GM21576 (cell line): ENCODE measurements around the gene MPP3.
"Not testable (repeated sequence)": the region's sequence is repeated elsewhere in the genome, so short reads cannot be mapped to it uniquely, and the experiment has no call there.

Experiments
- ATAC-seq: cut with Tn5 transposase; IDR thresholded peaks from one replicate; pipeline ENCODE4 v1.9.1; 2021; ENCODE audit warnings: mild to moderate bottlenecking, moderate library complexity; ENCODE audit not compliant: unreplicated experiment

MPP3 gene

DNA sequence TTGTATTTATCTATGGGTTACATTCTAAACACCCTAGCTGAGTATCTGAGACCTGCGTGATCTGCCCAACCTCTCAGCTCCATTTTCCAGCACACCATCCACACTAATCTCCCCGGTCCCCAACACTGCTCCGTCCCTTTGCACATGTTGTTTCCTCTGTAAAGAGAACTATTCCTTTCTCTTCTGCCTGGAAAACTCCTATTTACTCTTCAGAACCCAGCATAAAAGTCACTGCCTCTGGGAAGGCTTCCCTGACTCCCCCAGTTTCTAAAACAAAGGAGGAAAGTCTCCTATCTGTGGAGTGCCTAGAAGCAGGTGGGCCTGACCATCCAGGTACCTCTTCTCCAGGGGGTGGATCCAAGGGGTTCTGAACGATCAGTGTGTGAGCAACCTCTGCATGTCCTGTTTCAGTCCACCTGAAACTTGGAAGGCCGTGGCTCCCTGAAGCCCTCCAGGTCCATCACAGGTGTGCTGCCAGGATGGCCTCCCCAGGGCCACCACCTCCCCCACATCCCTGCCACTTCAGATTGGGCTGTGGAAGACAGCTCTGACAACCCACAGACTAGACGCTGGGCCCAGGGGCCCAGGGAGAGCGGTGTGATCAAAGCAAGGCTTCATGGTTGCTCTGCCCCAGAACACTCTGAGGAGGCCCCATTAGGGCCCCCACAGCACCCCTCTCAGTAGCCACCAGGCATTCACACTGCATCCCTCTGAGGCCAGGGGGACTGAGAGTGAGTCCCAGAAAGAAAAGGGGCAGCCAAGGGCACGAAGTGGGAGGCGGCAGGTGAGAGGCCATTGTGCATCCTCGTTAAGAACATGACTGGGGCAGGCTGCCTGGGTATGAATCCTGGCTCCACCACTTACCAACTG is 20.3 kb downstream of the MPP3 start:
- no peak for ATAC-seq

DNA sequence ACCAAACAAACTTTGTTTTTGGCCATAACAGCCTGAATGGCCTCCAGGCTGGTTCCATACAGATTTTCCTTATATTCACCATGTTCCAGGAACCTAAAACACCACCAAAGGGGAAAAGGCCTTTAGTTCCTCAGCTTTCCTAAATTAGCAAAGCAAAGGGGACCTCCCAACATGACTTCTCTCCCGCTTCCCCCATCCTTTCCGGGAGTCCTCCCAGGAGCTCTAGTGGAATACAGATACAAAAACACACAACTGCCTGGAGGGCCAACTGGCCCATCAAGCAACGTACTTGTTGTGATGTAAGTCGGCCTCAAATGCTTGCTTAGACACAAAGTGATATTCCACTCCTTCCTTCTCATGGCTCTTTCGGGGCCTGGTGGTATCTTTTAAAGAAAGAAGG is 22.1 kb downstream of the MPP3 start:
- ATAC-seq, result no peak

DNA sequence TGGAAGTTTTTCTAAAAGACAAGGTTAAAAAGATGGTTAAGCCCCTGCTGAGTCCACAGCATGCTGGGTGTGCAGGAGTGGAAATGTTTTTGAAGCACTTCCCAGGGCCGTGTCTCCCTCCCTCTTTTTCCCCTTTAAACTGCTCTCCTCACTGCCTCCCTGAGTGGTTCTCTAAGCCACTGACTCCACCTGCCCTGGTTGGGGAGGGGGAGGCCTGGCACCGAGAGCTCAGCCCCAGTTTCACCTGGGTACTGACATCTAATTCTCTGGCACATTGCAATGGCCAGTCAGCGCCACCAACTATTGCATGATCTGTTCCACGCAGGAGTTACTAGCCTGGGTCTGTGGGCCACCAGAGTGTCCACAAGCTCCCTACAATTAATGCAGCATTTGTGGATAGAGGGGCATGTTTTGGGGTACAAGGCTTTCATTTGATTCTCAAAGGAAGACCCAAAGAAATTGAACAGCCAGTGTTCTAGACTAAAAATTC is 22.7 kb downstream of the MPP3 start:
- no peak for ATAC-seq

DNA sequence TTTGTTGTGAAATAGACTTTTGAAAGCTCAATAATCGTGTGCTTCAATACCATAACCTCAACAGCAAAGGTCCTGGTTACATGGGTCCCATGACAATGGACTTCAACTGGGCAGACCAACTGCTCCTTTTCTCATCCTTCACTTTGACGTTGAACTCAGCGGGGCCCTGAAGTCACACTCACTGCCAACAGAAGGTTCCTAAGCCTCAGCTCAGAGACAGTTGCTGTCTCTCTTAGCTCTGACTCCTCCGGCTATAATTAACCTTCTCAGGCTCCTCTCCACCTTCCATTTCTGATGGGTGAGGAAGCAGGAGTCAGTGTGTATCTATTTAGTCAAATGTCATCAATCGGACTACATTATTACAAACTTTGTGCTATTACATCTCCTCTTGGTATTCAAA is 23.8 kb downstream of the MPP3 start:
- no peak for ATAC-seq

DNA sequence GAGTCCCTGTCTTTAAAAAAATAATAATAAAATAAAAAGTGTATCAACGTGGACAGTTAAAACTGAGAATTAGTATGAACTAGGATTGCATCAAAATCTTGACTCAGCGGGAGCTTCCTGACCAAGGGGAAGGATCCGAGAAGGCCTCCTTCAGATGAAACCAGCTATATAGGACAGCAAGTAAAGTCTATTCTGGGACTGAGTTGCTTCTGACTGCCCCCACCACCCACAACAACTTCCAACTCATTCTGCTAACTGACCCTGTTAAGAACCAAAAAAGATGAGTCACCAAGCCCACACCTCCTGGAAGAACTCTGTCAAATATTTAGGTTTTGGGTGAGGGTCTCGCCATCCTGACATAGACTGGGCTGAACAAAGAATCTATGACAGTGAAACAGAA is 24.9 kb downstream of the MPP3 start:
- ATAC-seq, result no peak

DNA sequence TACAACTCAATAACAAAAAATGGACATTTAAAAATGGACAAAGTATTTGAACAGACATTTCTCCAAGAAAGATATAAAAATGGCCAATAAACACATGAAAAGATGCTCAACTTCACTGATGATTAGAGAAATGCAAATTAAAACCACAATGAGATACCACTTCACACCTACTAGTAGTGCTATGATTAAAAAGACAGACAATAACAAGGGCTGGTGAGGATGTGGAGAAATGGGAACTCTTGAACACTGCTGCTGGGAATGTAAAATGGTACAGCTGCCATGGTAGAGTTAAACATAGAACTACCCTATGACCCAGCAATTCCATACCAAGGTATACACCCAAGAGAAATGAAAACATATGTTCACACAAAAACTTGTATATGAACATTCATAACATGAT is 27.8 kb downstream of the MPP3 start:
- ATAC-seq, result no peak

DNA sequence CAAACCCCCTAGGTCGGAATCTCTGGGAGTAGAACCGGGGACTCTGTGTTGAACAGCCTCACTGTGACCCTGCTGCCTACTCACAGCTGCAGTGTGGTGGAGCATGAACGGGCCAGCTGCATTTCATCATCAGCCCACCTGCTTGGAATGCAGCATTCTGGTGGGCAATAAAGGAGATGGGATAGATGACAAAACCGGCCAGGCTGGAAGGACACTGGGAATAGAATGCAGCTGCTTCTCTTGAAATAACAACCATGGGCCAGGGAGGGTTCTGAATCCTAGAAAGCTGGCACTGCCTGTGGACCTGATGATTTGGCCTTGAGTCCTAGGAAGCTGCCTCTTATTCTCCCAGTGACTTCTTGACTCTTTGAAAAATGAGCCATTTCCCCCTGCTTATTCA is 29.2 kb downstream of the MPP3 start:
- ATAC-seq, result no peak

DNA sequence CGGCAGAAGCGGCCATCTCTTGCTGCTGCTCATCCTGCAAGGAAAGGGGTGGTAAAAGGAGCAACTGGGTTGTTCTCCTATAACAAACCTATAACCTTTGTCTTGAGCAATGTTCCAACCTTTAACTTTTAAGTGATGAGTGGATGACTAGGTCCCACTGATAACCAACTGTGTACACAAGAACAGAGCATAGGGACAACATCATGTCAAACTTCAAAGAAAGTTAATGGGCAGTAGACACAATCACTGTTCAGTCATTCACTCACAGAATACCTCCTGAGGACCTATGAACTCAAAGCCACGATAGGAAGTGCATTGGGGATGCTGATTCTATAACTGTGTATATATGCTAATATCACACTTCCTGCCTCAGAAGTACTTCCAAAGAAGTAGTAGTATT is 31.1 kb downstream of the MPP3 start:
- ATAC-seq, result no peak

DNA sequence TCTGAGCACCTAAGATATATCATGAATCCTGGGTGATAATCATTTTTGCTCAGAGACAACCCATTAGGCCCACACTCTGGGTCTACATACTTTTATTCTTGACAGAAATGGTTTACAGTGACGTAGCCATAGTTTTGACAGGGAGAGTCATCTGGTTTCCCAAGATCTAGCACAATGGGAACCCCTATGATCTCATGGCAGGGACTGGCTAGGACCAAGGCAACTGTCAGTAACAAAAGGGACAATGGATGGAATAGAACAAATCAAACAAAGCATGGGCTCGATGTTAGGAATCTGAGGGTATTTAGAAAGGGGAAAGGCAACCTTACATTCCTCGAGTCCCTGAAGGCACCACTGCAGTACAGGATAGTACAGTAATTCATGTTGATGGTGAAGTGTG is 32.2 kb downstream of the MPP3 start:
- no peak for ATAC-seq

DNA sequence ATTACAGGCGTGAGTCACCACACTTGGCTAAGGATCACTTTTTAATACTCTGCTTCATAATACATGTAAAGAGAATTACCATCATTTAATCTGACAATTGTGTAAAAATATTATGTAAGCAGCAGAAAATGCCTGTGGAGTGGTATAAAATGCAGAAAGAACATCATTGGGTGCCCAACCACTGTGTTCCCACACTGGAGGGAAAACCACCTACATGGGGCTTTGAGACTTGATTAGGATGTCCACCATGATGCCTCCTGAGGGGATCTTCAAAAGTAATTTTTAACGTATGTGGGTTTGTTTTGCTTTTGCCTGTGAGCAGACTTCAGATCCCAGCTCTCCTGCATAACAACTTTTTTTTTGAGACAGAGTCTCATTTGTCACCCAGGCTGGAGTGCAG is 33.9 kb downstream of the MPP3 start:
- no peak for ATAC-seq

DNA sequence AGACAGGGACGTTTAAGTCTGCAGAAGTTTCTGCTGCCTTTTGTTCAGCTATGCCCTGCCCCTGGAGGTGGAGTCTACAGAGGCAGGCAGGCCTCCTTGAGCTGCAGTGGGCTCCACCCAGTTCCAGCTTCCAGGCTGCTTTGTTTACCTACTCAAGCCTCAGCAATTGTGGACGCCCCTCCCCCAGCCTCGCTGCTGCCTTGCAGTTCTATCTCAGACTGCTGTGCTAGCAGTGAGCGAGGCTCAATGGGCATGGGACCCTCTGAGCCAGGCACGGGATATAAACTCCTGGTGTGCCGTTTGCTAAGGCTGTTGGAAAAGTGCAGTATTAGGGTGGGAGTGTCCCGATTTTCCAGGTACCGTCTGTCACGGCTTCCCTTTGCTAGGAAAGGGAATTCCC is 34.9 kb downstream of the MPP3 start:
- not testable (repeated sequence) for ATAC-seq

DNA sequence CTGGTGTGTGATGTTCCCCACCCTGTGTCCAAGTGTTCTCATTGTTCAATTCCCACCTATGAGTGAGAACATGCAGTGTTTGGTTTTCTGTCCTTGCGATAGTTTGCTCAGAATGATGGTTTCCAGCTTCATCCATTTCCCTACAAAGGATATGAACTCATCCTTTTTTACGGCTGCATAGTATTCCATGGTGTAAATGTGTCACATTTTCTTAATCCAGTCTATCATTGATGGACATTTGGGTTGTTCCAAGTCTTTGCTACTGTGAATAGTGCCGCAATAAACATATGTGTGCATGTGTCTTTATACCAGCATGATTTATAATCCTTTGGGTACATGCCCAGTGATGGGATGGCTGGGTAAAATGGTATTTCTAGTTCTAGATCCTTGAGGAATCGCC is 40.3 kb downstream of the MPP3 start:
- not testable (repeated sequence) for ATAC-seq

DNA sequence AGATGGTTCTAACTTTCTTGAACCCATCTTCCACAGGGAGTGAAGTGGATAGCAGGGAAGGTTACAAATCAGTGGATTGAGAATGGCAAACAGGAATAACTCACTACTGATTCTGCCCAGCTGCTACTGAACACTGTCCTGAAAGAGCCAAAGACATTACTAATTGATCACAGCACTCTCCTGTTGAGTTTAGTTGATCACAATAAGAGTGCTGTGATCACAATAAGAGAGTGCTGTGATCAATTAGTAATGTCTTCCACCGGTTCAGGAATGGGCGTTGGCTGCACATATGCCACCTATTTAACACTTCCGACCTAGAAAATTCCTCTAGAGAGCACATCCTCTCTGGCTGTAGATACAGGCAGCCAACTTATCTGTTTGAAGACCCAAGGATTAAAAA is 41.4 kb downstream of the MPP3 start:
- no peak for ATAC-seq

DNA sequence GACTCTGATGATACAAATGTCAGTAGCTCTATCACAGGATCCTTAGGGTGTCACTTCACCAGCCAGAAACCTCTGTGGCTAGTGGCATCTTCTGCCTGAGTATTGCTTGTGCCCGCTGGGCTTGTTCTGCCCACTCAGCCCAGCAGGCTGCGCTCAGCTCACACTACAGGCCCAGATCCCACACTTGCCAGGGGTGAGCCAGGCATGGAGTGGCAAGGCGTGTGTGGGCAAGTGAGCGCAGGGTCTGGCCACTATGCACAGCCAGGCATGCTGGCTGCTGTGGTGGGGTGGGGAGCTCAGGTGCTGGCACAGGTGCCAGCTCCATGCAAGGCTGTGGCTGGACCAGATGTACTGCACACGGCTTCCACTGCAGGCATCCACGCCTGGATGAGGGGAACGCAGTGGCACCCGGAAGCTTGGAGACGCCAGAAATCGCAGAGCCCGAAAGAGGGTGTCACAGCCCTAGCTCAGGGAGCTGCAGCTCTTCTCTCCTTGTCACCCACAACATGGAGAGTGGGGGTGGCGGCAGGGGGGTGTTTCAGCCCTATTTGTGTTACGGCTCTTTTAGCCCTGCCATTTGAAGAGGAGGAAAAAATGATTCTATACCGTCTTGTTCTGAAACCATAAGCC is 42.5 kb downstream of the MPP3 start:
- ATAC-seq, result no peak

DNA sequence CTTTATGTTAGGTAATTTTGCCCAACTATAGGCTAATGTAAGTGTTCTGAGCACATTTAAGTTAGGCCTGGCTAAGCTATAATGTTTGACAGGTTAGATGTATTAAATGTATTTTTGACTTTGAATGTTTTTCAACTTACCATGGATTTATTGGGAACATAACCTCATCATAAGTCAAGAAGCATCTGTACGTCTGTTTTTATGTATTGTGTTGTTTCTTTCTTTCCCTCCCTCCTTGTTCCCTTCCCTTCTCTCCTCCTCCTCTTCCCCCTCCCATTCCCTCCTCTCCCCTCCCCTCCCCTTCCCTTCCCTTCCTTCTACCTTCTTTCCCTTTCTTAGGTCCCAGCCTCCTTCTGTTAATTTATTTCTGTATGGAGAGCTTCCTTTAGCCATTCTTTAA is 43.5 kb downstream of the MPP3 start:
- ATAC-seq, result no peak

DNA sequence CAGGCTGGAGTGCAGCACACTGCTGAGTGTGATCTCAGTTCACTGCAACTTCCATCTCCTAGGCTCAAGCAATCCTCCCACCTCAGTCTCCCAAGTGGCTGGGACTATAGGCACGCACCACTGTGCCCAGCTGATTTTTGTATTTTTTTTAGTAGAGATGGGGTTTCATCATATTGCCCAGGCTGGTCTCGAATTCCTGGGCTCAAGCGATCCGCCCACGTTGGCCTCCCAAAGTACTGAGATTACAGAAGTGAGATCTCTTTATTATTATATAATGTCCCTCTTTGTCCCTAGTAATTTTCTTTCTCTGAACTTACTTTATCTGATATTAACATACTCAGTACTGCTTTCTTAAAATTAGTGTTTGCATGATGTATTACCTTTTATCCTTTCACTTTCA is 44.4 kb downstream of the MPP3 start:
- ATAC-seq, result no peak

DNA sequence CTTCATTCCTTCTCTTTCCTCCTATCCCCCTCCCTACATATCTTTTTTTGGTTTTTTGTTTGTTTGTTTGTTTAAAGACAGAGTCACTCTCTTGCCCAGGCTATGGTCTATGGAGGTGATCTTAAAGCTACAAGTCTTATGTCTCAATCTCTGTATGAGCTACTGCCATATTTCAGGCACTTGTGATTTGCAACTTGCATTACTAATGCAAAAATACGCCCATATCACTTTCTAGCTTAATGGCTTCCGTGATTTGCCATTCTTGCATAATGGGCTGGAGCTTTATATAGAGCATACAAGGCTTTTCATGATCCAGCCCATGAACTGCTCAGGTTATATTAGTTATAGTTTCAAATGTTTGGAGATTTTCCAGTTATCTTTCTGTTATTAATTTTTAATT is 45.2 kb downstream of the MPP3 start:
- ATAC-seq, result no peak

DNA sequence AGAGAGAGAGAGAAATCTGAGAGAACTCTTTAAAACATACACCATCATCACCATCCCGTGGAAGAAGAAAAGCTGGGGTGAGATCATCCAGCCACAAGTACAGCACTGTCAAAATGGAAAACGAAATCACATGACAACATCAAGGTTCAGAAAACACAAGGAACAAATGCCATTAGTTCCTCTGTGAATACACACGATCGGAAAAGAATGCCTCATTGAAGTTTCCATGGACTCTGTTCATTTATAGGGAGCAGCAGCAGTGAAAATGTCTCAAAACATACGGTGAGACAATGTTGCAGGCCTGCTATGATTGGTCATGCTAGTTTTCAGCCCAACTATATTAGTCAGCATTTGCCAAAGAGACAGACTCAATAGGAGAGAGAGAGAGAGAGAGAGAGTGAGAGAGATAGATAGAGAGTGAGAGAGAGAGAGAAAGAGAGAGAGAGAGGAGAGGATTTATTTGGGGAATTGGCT is 48.3 kb downstream of the MPP3 start:
- ATAC-seq, result no peak

DNA sequence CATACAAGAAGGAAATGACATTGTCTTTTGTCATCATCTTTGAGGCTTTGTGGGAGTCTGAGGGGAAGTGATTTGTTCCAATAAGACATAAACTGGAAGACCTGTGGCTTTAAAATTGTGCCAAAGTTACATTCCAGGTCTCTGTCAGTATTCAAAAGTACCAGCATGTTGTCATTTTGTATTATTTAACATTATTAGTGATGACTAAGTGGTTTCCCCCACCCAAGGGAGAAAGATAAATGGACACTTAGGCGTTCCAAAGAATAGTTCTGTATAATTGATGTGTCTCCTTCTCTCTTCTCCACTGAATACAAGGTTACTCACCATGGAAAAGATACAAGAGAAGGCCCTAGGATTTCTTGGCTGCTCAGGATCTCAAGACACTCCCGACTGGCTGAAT is 48.9 kb downstream of the MPP3 start:
- no peak for ATAC-seq

DNA sequence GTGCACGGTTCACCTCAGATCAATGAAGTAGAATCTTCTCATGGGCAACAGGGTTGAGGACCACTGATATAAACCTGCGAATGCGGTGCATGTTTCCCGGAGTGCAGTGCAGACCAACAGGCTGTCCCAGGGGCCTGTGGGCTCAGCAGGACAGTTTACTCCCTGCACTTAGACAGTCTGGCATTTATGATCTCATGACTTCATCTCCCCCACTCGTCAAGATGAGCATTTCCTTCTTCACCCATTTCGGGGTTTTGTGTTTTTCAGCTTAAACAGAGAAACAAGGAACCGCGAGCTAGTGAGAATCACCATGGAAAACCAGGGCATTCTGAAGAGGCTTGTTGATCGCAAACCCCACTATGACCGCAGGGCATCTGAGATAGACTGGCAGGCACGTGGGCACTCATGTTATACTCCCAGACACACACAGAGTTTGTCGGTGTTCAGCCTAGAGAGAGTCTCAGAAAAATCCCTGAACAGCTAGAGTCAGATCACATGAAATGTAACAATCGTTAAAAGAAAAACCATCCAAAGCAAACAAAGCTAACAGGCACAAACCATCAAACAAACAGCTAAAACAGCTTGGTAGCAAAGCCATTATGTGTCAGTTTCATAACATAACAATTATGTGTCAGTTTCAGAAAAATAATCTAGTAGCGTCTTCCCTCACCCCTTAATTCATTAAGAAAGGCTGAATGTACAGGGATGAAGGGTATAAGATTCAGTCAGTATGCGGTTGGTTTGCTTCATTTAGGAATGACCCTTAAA is 49.8 kb downstream of the MPP3 start:
- no peak for ATAC-seq

DNA sequence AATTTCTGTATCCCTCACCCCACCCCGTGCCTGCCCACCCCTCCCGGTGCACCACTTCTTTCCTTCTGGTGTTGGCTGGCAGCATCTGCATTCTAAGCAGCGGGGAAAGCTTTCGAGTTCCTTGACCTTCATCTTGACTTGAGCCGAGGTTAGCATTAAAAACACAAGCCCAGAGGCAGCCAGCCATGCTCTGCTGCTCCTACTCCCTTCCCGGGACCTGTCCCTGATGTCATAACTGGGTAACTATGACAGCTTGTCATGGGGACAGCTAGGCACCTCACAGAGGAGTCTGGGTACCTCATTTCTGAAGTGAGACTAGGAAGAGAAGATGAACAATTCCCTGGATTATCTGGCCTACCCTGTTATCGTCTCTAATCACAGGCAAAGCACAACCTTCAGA is 52.8 kb downstream of the MPP3 start, which contains the start of gene CFAP97D1:
Gene CFAP97D1 (plus strand): TSS at position 301 of the 400 bp plus-strand sequence. CDS start 28 bp downstream, at position 329.
- no peak for ATAC-seq
